SK-N-MC (cell line): ENCODE measurements around the gene KCNQ1.

ENCODE experiments used
- EZH2 ChIP-seq: fragments of 200-600 bp; sonication (generic); IDR thresholded peaks from one replicate; pipeline ENCODE4 v1.6.1; 2017; ENCODE audit warnings: antibody characterized with exemption
- FOXP2 ChIP-seq: optimal IDR thresholded peaks from 2 replicates; pipeline ENCODE3; 2011; ENCODE audit warnings: mild to moderate bottlenecking, moderate library complexity; ENCODE audit not compliant: insufficient read depth; ENCODE audit errors: extremely low read length, control extremely low read depth
- POLR2AphosphoS5 ChIP-seq: IDR thresholded peaks from 2 replicates; pipeline ENCODE4 v1.6.1; 2012; ENCODE audit warnings: mild to moderate bottlenecking, low read depth, low read length, borderline replicate concordance

- TF ChIP-seq POLR2AphosphoS5 (no peak), EZH2 (no peak), FOXP2 (no peak)
Measured at GRCh38 chr11:2400762-2401435, 43.9 kb upstream of the KCNQ1 start.
